ENCODE measurements around the gene TFEC. TPM values are rescaled to one million over a fixed set of nuclear protein-coding genes. Genes with fewer than 3 reads are reported as not detected.

Gene TFEC
- total RNA-seq, 1 donor from 2014 or later = 0.06 TPM

GRCh38 chr7:115973406-115973805 is 57.2 kb downstream of the TFEC start:
- Mint-ChIP-seq H3K4me3 (no peak overlapping the region), H3K4me1 (no peaks in the 10 kb centered on the region), H3K27ac (no peak overlapping the region), H3K36me3 (no peaks in the 10 kb centered on the region), H3K27me3 (ENCODE audit: insufficient read depth, low read depth) (no peaks in the 10 kb centered on the region), H3K9me3 (no peaks in the 10 kb centered on the region)
- Histone ChIP-seq H3K79me2 (ENCODE audit: low read depth) (no peaks in the 10 kb centered on the region), H2AFZ (replicated peaks) (no peak overlapping the region), H3K9me3 (ENCODE audit: low read depth) (no peaks in the 10 kb centered on the region), H3K4me2 (no peak overlapping the region), H3F3A (ENCODE audit: low read depth) (no peaks in the 10 kb centered on the region), H4K20me1 (ENCODE audit: low read depth) (no peaks in the 10 kb centered on the region), H3K27ac (no peak overlapping the region), H3K36me3 (no peaks in the 10 kb centered on the region), H3K4me3 (no peak overlapping the region), H3K27me3 (no peaks in the 10 kb centered on the region), H3K4me1 (no peaks in the 10 kb centered on the region), H3K9ac (no peak overlapping the region)
- TF ChIP-seq, protein P1, sequence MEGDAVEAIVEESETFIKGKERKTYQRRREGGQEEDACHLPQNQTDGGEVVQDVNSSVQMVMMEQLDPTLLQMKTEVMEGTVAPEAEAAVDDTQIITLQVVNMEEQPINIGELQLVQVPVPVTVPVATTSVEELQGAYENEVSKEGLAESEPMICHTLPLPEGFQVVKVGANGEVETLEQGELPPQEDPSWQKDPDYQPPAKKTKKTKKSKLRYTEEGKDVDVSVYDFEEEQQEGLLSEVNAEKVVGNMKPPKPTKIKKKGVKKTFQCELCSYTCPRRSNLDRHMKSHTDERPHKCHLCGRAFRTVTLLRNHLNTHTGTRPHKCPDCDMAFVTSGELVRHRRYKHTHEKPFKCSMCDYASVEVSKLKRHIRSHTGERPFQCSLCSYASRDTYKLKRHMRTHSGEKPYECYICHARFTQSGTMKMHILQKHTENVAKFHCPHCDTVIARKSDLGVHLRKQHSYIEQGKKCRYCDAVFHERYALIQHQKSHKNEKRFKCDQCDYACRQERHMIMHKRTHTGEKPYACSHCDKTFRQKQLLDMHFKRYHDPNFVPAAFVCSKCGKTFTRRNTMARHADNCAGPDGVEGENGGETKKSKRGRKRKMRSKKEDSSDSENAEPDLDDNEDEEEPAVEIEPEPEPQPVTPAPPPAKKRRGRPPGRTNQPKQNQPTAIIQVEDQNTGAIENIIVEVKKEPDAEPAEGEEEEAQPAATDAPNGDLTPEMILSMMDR (IDR thresholded peaks at IDR 0.05) = no peak
- TF ChIP-seq EZH2 (IDR thresholded peaks at IDR 0.05) (no peak), EZH2phosphoT487 (IDR thresholded peaks at IDR 0.05) (no peak)
- no peak for DNase-seq (ENCODE audit: low spot score)

DNA sequence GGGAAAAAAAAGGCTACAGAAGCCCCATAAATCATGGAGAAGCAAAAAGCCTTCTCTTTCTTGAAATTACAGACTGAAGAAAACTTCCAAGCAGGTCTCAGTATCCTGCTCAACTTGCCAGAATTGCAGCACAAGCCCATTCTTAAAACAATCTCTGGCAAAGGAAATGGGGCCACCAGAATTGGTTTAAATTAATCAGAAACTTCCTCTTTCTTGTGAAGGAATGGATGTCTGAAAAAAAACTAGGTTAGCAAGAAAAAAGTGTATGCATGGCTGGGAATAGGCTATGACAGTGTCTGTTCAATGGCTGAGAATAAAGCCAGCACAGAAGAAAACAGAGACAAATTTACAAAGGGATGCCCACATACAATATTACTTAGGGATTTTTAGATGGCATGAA is 59.1 kb downstream of the TFEC start:
- no peaks in the 10 kb centered on the region for H3K36me3 Mint-ChIP-seq
- H3K27me3 Mint-ChIP-seq (ENCODE audit: insufficient read depth, low read depth) = no peaks in the 10 kb centered on the region
- DNase-seq (ENCODE audit: low spot score) = no peak
- H3F3A ChIP-seq (ENCODE audit: low read depth) = no peaks in the 10 kb centered on the region
- H3K4me3 Mint-ChIP-seq = no peak overlapping the region
- no peak overlapping the region for H3K9ac ChIP-seq
- no peak overlapping the region for H3K4me3 ChIP-seq
- H3K36me3 ChIP-seq = no peaks in the 10 kb centered on the region
- H3K9me3 Mint-ChIP-seq = no peaks in the 10 kb centered on the region
- H3K27me3 ChIP-seq = no peaks in the 10 kb centered on the region
- H3K4me1 ChIP-seq = no peaks in the 10 kb centered on the region
- no peaks in the 10 kb centered on the region for H3K9me3 ChIP-seq (ENCODE audit: low read depth)
- no peaks in the 10 kb centered on the region for H3K79me2 ChIP-seq (ENCODE audit: low read depth)
- H3K4me1 Mint-ChIP-seq = no peaks in the 10 kb centered on the region
- H3K27ac ChIP-seq = no peak overlapping the region
- no peak overlapping the region for H2AFZ ChIP-seq (replicated peaks)
- no peaks in the 10 kb centered on the region for H4K20me1 ChIP-seq (ENCODE audit: low read depth)
- no peak overlapping the region for H3K4me2 ChIP-seq
- TF ChIP-seq EZH2 (IDR thresholded peaks at IDR 0.05) = no peak
- TF ChIP-seq, protein P1 (IDR thresholded peaks at IDR 0.05) = no peak
- no peak for TF ChIP-seq EZH2phosphoT487 (IDR thresholded peaks at IDR 0.05)
- no peak overlapping the region for H3K27ac Mint-ChIP-seq

- no peak overlapping the region for H3K9ac ChIP-seq
- H3K9me3 ChIP-seq (ENCODE audit: low read depth) = no peaks in the 10 kb centered on the region
- no peak overlapping the region for H3K27ac ChIP-seq
- H3K79me2 ChIP-seq (ENCODE audit: low read depth) = no peaks in the 10 kb centered on the region
- peaks cover under 1% of the 10 kb centered on the region for H3K9me3 Mint-ChIP-seq
- no peaks in the 10 kb centered on the region for H3K36me3 ChIP-seq
- H3K36me3 Mint-ChIP-seq = no peaks in the 10 kb centered on the region
- no peaks in the 10 kb centered on the region for H4K20me1 ChIP-seq (ENCODE audit: low read depth)
- no peak overlapping the region for H3K4me3 Mint-ChIP-seq
- DNase-seq (ENCODE audit: low spot score) = no peak
- H3K4me1 Mint-ChIP-seq = no peaks in the 10 kb centered on the region
- H3K4me2 ChIP-seq = no peak overlapping the region
- TF ChIP-seq EZH2 (IDR thresholded peaks at IDR 0.05) (no peak), EZH2phosphoT487 (IDR thresholded peaks at IDR 0.05) (no peak)
- TF ChIP-seq, protein P1 (IDR thresholded peaks at IDR 0.05) = no peak
- no peak overlapping the region for H2AFZ ChIP-seq (replicated peaks)
- no peaks in the 10 kb centered on the region for H3K4me1 ChIP-seq
- no peaks in the 10 kb centered on the region for H3F3A ChIP-seq (ENCODE audit: low read depth)
- H3K27me3 Mint-ChIP-seq (ENCODE audit: insufficient read depth, low read depth) = no peaks in the 10 kb centered on the region
- H3K27me3 ChIP-seq = no peaks in the 10 kb centered on the region
- no peak overlapping the region for H3K4me3 ChIP-seq
- no peak overlapping the region for H3K27ac Mint-ChIP-seq
These were observed 62.0 kb downstream of the TFEC start for GRCh38 chr7:115968596-115968995.

All from neural progenitor cell (in vitro differentiated cells).